ENCODE measurements around the gene PTPRO.

PTPRO gene

GRCh38 chr12:15278816-15279658 is 43.3 kb upstream of the PTPRO start:
- Histone ChIP-seq H3K27me3 (ENCODE audit: control insufficient read depth, insufficient read depth, low read length) (no peaks in the 10 kb centered on the region), H3K79me2 (no peaks in the 10 kb centered on the region), H3K4me3 (ENCODE audit: low read depth, low read length) (no peak overlapping the region), H3K36me3 (ENCODE audit: control insufficient read depth, insufficient read depth, low read length) (no peaks in the 10 kb centered on the region), H3K9ac (no peak overlapping the region), H2AFZ (no peak overlapping the region), H3K9me3 (ENCODE audit: control insufficient read depth, low read length) (no peaks in the 10 kb centered on the region), H3K4me1 (no peaks in the 10 kb centered on the region), H3K27ac (no peak overlapping the region), H3K4me2 (ENCODE audit: low read length) (no peak overlapping the region)
- TF ChIP-seq CTCF (IDR thresholded peaks at IDR 0.05), result no peak

- no peak overlapping the region for H3K4me2 ChIP-seq (ENCODE audit: low read length)
- H3K9me3 ChIP-seq (ENCODE audit: control insufficient read depth, low read length), result no peaks in the 10 kb centered on the region
- no peak for TF ChIP-seq CTCF (IDR thresholded peaks at IDR 0.05)
- H3K36me3 ChIP-seq (ENCODE audit: control insufficient read depth, insufficient read depth, low read length), result no peaks in the 10 kb centered on the region
- no peaks in the 10 kb centered on the region for H3K4me1 ChIP-seq
- H3K9ac ChIP-seq, result no peak overlapping the region
- no peaks in the 10 kb centered on the region for H3K79me2 ChIP-seq
- no peaks in the 10 kb centered on the region for H3K27me3 ChIP-seq (ENCODE audit: control insufficient read depth, insufficient read depth, low read length)
- H3K27ac ChIP-seq, result no peak overlapping the region
- no peak overlapping the region for H2AFZ ChIP-seq
- no peak overlapping the region for H3K4me3 ChIP-seq (ENCODE audit: low read depth, low read length)
These were observed 41.4 kb upstream of the PTPRO start for GRCh38 chr12:15280930-15281329.

- Histone ChIP-seq H3K9ac (no peak overlapping the region), H3K27me3 (ENCODE audit: control insufficient read depth, insufficient read depth, low read length) (no peaks in the 10 kb centered on the region), H3K4me1 (no peaks in the 10 kb centered on the region), H3K27ac (no peak overlapping the region), H2AFZ (no peak overlapping the region), H3K79me2 (no peaks in the 10 kb centered on the region), H3K36me3 (ENCODE audit: control insufficient read depth, insufficient read depth, low read length) (no peaks in the 10 kb centered on the region), H3K4me2 (ENCODE audit: low read length) (no peak overlapping the region), H3K4me3 (ENCODE audit: low read depth, low read length) (no peak overlapping the region), H3K9me3 (ENCODE audit: control insufficient read depth, low read length) (no peaks in the 10 kb centered on the region)
- TF ChIP-seq CTCF (IDR thresholded peaks at IDR 0.05), result no peak
These were observed 33.1 kb upstream of the PTPRO start for GRCh38 chr12:15289192-15289591.

- Histone ChIP-seq H3K4me1 (no peaks in the 10 kb centered on the region), H2AFZ (no peak overlapping the region), H3K4me2 (ENCODE audit: low read length) (no peak overlapping the region), H3K36me3 (ENCODE audit: control insufficient read depth, insufficient read depth, low read length) (no peaks in the 10 kb centered on the region), H3K27ac (no peak overlapping the region), H3K9ac (no peak overlapping the region), H3K79me2 (no peaks in the 10 kb centered on the region), H3K27me3 (ENCODE audit: control insufficient read depth, insufficient read depth, low read length) (no peaks in the 10 kb centered on the region), H3K4me3 (ENCODE audit: low read depth, low read length) (no peak overlapping the region), H3K9me3 (ENCODE audit: control insufficient read depth, low read length) (no peaks in the 10 kb centered on the region)
- no peak for TF ChIP-seq CTCF (IDR thresholded peaks at IDR 0.05)
These were observed 28.6 kb upstream of the PTPRO start for GRCh38 chr12:15293731-15294130.

- Histone ChIP-seq H3K4me3 (ENCODE audit: low read depth, low read length) (no peak overlapping the region), H3K27ac (no peak overlapping the region), H3K27me3 (ENCODE audit: control insufficient read depth, insufficient read depth, low read length) (no peaks in the 10 kb centered on the region)
These were observed 22.4 kb upstream of the PTPRO start for GRCh38 chr12:15299947-15300346.

More at GRCh38 chr12:15299947-15300346, 22.4 kb upstream of the PTPRO start:
- Histone ChIP-seq H3K79me2 (no peaks in the 10 kb centered on the region), H3K36me3 (ENCODE audit: control insufficient read depth, insufficient read depth, low read length) (no peaks in the 10 kb centered on the region), H2AFZ (no peak overlapping the region), H3K9ac (no peak overlapping the region), H3K9me3 (ENCODE audit: control insufficient read depth, low read length) (no peaks in the 10 kb centered on the region), H3K4me1 (no peaks in the 10 kb centered on the region), H3K4me2 (ENCODE audit: low read length) (no peak overlapping the region)
- TF ChIP-seq CTCF (IDR thresholded peaks at IDR 0.05), result no peak

Measured in parathyroid adenoma (tissue), 2 donors.